GM21576 (cell line): ENCODE data around the gene FRAT1.
"Not testable (repeated sequence)": the region's sequence is repeated elsewhere in the genome, so short reads cannot be mapped to it uniquely, and the experiment has no call there.

Experiments used
- ATAC-seq: cut with Tn5 transposase; IDR thresholded peaks from one replicate; pipeline ENCODE4 v1.9.1; 2021; ENCODE audit warnings: mild to moderate bottlenecking, moderate library complexity; ENCODE audit not compliant: unreplicated experiment

FRAT1 gene, protein sequence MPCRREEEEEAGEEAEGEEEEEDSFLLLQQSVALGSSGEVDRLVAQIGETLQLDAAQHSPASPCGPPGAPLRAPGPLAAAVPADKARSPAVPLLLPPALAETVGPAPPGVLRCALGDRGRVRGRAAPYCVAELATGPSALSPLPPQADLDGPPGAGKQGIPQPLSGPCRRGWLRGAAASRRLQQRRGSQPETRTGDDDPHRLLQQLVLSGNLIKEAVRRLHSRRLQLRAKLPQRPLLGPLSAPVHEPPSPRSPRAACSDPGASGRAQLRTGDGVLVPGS

DNA sequence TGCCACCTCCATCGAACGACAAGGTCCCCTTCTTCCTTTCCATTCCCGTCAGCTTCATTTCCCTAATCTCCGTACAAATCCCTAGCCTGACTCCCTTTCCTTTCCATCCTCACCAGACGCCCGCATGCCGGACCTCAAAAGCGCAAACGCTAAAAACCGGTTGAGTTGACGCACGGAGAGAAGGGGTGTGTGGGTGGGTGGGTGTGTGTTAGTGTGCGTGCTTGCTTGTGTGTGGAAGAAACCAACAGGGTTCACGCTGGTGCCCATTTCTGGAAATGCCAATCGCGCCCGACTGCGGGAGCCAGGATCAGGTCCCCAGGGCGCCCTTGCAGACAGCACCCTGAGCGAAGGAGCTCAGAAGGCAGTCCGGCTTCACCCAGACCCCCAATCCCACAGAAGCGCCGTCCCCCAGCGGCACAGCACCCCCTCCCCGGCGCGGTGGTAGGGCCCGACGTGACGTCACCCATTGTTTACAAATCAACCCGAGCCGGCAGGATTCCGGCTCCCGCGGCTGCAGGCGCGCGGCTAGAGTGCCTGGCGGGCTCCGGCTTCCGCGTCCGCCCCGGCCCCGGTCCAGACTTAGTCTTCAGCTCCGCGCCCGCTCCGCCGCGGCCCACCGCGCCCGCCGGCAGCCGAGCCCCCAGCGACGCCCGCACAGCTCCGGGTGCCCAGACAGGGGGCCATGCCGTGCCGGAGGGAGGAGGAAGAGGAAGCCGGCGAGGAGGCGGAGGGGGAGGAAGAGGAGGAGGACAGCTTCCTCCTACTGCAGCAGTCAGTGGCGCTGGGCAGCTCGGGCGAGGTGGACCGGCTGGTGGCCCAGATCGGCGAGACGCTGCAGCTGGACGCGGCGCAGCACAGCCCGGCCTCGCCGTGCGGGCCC, at the start of gene FRAT1:
Gene FRAT1 (plus strand): TSS at position 500 of the 880 bp plus-strand sequence. CDS start 183 bp downstream, at position 683.
- ATAC-seq, result peak; percentile 64

DNA sequence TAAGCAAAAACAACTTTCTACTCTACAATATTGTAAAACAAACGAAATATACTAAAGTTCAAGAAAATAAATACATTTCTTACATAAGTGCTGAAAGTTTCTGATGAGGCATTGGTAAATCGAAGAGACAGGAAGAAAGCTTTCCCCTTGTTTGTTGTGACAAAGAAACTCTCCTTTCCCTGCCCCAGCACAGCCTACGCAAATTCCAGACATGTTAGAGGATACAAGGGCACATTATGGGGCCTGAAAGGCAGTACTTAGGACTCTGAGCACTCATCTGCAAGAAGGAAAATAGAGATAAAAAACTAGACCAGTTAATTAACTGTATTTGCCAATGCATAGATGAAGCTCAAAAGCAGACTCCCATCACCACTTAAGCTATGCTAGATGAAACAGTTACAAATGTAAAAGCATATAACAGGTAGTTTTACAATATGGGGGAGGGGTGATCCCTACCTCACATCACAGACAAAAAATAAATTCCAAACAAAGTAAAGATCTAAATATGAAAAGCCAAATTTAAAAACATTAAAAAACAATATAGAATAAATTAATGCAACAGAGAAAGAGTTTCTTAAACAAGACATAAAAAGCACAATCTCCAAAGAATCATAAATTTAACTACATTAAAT, 48.4 kb upstream of the FRAT1 start:
- no peak for ATAC-seq

DNA sequence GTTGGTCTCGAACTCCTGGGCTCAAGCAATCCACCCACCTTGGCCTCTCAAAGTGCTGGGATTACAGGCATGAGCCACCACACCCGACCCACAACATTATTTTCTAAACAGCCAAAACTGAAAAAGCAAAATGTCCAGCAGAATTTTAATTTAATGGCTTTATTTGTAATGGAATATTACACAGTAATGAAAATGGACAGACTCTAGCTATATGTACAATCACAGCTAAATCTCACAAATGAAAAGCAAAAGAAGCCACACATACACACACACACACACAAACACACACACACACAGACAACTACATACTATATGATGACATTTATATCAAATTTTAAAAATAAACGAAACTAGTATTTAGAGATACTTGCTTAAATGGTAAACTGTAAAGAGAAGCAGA, 45.4 kb upstream of the FRAT1 start:
- ATAC-seq, result no peak

DNA sequence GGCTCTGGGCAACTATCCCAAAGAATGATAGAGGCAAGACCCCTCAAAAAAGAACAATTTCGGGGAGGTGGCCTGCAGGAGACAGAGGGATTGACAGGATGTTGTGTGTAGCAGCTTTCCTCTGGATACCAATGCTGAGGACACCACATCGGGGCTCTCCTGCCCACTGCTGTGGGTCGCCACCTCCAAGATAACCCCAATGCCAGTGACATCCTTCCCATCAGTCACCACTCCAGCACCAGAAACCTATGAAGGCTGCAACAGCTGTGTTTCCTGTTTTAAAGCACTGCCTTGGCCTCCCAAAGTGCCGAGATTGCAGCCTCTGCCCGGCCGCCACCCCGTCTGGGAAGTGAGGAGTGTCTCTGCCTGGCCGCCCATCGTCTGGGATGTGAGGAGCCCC, 44.2 kb upstream of the FRAT1 start:
- no peak for ATAC-seq

DNA sequence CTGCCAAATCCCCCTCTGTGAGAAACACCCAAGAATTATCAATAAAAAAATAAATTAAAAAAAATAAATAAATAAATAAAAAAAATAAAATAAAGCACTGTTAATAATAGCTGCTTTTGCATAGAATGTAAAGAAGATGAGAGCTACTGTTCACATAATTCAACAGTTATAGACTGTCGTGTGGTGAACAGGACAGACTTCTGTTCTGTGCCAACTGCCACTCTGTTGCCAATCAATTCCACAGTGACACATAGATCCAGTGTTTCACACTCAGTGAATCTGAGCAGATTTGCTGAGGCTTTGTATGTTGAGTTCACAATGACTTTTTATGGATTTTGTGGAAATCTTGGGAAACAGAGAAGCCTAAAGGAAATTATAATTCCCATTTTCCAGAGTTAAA, 41.5 kb upstream of the FRAT1 start:
- no peak for ATAC-seq

DNA sequence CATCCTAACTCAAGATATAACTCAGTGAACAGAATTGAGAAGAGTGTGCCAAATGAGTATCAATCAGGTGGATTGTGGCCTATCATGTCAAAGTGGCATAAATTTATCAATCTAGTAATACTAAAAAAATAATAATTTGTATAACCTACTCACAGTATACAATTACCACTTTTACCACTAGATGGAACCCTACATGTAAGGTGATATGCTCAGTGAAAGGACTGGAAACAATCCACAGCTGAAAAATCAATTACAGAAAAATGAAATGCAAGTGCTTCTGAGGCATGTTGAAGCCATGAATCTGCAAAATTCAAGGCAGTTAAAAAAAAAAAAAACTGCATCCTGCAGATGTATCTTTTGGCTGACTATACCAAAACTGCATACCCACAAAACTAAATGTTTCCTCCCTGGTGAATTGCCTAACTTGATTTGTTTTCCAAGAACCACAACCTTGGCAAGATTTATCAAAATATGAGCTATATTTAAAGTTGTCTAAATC, 40.5 kb upstream of the FRAT1 start:
- ATAC-seq, result no peak

DNA sequence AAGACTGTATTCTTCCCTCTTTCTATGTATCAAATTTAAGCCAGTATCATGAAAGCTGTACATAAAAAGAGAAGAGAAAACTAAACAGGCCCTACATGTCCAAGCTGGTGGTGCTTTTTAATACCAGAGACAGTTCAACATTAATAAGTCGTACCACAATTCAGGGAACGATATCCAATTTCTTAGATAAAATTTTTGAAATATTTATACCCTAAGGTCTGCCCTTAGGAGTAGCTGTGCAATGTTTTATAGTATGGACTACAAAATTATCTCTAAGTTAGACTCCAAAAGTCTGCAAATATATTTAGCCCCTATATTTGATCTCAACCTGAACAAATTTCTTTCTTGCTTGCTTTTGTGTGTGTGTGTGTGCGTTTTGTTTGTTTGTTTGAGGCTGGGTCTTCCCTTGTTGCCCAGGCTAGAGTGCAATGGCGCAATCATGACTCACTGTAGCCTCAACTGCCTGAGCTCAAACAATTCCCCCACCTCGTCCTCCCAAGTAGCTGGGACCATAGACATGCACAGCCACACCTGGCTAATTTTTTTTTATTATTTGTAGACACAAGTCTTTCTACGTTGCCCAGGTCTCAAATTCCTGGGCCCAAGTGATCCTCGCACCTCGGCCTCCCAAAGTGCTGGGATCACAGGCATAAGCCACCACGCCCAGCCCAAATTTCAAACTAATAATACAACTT, 39.8 kb upstream of the FRAT1 start:
- ATAC-seq, result no peak

DNA sequence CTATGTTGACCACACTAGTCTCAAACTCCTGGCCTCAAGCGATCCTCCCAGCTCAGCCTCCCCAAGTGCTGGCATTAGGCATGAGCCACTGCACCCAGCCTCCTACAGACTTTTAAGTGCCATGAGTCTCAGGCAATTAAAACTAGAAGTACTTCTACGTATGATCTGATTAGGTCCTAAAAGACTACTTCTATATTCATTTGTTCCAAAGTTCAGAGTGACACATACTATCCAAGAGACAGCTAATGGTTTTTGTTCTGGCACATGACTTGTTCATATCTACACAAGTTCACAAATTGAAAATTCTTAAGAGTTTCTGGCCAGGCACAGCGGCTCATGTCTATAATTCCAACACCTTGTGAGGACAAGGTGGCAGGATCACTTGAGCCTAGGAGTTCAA, 38.3 kb upstream of the FRAT1 start:
- no peak for ATAC-seq

DNA sequence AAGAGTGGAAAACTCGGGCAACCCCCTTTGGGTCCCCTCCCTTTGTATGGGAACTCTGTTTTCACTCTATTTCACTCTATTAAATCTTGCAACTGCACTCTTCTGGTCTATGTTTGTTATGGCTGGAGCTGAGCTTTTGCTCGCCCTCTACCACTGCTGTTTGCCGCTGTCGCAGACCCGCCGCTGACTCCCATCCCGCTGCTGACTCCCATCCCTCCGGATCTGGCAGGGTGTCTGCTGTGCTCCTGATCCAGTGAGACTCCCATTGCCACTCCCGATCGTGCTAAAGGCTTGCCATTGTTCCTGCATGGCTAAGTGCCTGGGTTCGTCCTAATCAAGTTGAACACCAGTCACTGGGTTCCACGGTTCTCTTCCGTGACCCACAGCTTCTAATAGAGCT, 29.0 kb upstream of the FRAT1 start:
- ATAC-seq, result not testable (repeated sequence)

DNA sequence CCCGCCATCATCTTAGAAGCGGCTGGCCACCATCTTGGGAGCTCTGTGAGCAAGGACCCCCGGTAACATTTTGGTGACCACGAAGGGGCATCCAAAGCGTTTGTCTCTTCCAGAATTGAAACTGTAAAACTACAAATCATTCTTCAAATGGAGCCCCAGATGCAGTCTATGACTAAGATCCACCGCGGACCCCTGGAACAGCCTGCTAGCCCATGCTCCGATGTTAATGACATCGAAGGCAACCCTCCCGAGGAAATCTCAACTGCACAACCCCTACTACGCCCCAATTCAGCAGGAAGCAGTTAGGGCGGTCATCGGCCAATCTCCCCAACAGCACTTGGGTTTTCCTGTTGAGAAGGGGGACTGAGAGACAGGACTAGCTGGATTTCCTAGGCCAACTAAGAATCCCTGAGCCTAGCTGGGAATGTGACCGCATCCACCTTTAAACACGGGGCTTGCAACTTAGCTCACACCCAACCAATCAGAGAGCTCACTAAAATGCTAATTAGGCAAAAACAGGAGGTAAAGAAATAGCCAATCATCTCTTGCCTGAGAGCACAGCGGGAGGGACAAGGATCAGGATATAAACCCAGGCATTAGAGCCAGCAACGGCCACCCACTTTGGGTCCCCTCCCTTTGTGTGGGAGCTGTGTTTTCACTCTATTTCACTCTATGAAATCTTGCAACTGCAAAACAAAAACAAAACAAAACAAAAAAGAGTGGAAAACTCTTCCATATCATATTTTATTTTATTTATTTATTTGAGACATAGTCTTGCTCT, 28.3 kb upstream of the FRAT1 start:
- not testable (repeated sequence) for ATAC-seq

DNA sequence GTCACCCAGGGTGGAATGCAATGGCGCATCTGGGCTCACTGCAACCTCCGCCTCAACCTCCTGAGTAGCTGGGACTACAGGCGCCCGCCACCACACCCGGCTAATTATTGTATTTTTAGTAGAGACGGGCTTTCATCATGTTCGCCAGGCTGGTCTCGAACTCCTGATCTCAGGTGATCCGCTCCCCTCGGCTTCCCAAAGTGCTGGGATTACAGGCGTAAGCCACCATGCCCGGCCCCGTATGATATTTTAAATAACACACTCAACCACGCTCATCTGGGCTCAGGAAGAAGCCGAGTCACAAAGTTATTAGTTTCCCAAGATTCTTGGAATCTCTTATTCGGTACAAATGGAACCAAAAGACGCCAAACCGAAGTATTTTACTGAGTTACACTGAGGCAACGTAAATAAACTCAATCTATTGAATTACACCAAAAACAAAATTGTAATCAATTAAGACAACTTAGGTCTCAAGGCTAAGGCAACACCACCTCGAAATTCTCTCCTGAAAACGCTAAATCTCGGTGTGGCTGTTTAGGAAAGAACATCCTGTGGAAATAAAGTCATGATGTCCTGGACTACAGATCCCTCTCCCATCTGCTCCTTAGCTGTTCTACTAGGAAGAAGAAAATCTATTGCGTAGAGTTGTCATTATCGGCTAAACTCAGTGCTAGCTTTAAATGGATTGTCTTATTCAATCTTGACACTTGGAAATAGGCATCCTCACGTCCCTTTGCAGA, 27.5 kb upstream of the FRAT1 start:
- ATAC-seq, result no peak

DNA sequence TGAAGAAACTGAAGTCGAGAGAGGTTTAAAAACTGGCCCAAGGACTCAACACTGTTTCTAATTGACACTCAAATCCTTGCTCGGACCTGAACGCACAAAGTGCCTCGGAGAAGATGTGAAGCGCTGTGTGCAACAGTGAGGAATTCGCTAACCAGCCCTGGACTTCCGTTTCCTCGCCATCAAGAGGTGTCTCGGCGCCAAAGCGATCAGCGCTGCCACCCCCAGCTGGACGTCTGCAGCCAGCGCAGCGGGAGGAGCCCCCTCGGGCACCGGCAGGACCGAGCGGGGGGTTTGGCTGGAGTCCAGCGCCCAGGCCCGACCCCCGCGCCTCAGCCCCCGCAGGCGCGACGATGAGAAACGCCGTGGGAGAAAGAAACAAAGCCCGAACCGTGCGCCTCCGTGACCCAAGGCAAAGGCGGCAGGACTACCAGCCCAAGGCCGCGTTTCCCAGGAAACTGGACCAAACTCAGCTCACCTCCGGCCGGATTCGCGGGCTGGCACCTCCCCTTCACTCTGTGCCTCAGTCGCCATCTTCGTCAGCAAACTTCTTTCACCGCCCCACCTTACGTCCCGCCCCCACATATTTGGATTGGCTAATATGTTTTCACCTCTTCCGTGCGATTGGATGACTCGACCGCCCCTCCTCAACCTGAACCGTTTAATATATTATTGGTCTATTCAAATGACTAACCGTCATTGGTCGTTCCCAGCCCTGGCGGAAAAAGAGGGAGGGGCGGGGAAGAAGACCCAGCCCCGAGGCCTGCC, 26.8 kb upstream of the FRAT1 start, which contains the start of gene ARHGAP19:
Gene ARHGAP19 (minus strand): TSS at position 541 of the 765 bp plus-strand sequence. CDS start 10 bp downstream, at position 531.
- ATAC-seq, result peak; percentile 96

DNA sequence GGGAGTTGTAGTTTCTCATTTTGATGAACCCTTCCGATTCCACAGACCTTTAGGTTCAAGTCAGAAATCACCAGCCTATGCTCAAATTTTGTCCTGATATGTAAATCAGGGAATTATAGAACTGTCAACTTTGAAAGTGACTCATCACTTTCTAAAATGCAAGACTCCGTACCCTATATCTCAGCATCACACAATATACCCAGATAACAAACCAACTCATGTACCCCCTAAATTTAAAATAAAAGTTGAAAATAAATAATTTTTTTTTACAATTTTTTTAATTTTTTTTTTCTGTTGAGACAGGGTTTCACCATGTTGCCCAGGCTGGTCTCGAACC, 26.2 kb upstream of the FRAT1 start:
- ATAC-seq, result no peak

DNA sequence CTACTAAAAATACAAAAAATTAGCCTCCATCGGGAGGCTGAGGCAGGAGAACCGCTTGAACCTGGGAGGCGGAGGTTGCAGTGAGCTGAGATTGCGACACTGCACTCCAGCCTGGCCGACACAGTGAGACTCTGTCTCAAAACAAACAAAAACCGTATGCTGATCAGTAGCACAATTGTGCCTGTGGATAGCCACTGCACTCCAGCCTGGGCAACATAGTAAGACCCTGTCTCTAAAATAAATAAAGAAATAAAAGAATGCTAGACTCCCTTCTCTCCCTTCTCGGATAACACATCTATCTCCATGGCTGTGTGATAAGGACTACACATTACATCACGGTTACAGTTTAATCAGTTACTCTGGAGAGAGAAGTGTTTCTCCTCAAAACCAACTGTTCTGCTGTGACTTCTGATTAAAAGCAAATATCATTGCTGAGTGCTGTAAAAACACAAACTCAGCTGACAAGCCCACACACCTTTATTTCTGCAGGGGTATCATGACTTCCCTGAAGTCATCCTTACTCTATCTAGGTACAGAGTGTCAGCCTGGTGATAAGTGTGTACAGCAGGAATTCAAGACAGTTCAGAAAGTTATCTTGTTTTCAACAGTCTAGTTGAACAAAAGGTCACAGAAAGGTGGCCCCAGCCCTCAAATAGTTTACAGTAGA, 21.4 kb upstream of the FRAT1 start:
- ATAC-seq, result no peak

DNA sequence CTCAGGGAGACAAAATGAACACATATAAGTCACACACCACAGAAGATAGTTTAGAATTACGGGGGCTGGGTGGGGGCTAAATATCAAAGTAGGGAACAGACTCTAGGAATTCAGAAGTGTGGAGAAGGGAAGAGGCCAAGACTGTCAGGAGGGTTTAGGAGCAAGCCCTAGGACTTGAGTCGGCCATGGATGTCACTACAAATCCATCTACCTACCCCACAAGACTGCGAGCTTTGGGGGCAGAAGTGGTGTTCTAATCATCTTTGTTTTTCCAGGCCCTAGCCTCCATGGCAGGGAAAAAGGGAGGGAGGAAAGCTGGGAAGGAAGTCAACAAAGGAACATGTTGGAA, 20.9 kb upstream of the FRAT1 start:
- ATAC-seq, result no peak

DNA sequence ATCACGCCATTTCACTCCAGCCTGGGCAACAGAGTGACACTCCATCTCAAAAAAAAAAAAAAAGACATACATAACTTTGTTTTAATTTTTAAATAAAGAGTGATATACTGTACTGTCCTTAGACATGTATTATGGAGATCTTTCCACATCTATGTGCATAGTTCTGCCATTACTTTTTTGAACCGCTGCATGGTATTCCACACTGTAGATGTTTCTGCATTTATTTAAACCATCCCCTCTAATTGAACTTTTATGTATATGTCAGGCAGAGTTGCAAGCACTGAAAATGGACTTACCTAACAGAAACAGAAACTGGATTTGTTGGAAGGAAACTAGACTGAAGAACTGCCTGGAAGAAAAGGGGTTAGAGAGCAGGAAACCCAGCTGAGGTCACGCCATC, 18.1 kb upstream of the FRAT1 start:
- no peak for ATAC-seq

DNA sequence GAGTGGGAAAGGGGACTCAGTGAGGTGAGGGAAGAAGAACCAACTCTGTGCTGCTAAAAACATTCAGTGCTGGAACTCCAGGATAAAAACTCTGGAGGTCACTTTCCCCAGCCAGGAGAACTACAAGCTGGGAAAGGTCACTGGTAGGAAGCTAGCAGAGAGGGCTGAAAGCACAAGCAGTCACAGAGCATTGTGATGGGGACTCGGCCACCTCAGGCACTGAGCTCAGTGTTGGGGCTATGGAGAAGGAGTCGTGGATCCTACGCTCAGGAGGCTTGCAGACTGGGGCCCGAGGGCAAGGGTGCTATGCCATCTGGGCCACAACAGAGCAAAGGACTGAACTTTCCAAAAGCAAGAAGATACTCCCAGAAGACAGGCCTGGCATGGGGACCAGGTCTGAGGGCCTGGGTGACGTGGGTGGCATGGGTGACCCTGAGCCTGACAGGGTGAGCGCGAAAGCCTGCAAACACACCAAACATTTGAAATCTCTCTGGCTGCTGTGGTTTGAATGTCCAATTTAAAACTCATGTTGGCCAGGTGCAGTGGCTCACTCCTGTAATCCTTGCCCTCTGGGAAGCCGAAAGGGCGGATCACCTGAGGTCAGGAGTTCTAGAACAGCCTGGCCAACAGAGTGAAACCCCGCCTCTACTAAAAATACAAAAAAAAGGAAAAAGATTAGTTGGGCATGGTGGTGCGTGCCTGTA, 16.8 kb upstream of the FRAT1 start:
- no peak for ATAC-seq

DNA sequence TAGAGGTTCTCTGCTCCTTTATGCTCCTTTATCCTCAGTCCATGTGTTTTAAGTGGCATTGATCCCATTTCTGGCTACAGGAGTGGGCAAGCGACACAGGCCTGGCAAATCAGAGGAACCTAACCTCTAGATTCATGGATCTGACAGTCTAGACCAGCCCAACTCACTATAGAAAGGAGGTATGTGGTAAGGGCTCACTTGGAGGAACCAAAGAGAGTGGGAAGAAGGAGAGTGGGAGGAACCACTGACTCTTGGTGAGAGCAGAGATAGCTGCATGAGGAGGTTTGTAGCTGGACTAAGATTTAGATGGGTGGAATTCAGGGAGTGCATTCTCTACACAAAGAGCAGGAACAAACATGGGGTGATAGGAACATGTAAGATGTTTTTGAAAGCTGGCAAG, 11.6 kb upstream of the FRAT1 start:
- no peak for ATAC-seq
